T-helper 17 cell (primary cell): Measurements from ENCODE around the gene RCHY1. TPM values are rescaled to one million over a fixed set of nuclear protein-coding genes. Genes with fewer than 3 reads are reported as not detected.
"Not testable (repeated sequence)": the region's sequence is repeated elsewhere in the genome, so short reads cannot be mapped to it uniquely, and the experiment has no call there.

ENCODE experiments used
- ATAC-seq: fragments of 150-1000 bp; cut with Tn5 transposase; 2 replicates; pipeline ENCODE4 v1.10.0; 2021; ENCODE audit warnings: mild to moderate bottlenecking, moderate library complexity
- DNase-seq, 3 donors: peaks; one replicate each; pipeline versions ENCODE4 v3.0.0 to v3.0.0-alpha.2; 2020 to 2021
- H3K9me3 ChIP-seq: one replicate; pipeline ENCODE4 v1.7.0; 2013; ENCODE audit warnings: low read length, mild to moderate bottlenecking; ENCODE audit not compliant: control insufficient read depth, poor library complexity, severe bottlenecking
- H3K27ac Mint-ChIP-seq: one replicate; pipeline ENCODE4 v1.8.0; 2022; ENCODE audit warnings: mild to moderate bottlenecking, moderate library complexity, mixed read lengths
- H3K27me3 Mint-ChIP-seq: one replicate; pipeline ENCODE4 v1.8.0; 2022; ENCODE audit warnings: mixed read lengths
- H3K36me3 Mint-ChIP-seq: one replicate; pipeline ENCODE4 v1.8.0; 2022; ENCODE audit warnings: low read depth, mixed read lengths
- H3K4me1 Mint-ChIP-seq: one replicate; pipeline ENCODE4 v1.8.0; 2022; ENCODE audit warnings: mild to moderate bottlenecking, mixed read lengths
- H3K4me3 Mint-ChIP-seq: one replicate; pipeline ENCODE4 v1.8.0; 2022; ENCODE audit warnings: mild to moderate bottlenecking, moderate library complexity, mixed read lengths
- total RNA-seq, 4 donors: library from RNA in 2 of 4; stranded (reverse) in 2 of 4; gene quantifications; one replicate each; pipeline ENCODE4 v1.2.3 and lab custom pipeline; 2022 to 2026

RCHY1 gene
- total RNA-seq, 2 donors from 2014 or later, result 29.0 to 41.0 TPM

DNA sequence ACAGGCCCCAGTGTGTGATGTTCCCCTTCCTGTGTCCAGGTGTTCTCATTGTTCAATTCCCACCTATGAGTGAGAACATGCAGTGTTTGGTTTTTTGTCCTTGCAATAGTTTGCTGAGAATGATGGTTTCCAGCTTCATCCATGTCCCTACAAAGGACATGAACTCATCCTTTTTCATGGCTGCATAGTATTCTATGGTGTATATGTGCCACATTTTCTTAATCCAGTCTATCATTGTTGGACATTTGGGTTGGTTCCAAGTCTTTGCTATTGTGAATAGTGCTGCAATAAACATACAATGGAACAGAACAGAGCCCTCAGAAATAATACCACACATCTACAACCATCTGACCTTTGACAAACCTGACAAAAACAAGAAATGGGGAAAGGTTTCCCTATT, 19.7 kb upstream of the RCHY1 start:
- not testable (repeated sequence) for ATAC-seq, H3K4me1 Mint-ChIP-seq, H3K4me3 Mint-ChIP-seq, H3K27ac Mint-ChIP-seq, DNase-seq, H3K9me3 ChIP-seq, H3K36me3 Mint-ChIP-seq, H3K27me3 Mint-ChIP-seq

DNA sequence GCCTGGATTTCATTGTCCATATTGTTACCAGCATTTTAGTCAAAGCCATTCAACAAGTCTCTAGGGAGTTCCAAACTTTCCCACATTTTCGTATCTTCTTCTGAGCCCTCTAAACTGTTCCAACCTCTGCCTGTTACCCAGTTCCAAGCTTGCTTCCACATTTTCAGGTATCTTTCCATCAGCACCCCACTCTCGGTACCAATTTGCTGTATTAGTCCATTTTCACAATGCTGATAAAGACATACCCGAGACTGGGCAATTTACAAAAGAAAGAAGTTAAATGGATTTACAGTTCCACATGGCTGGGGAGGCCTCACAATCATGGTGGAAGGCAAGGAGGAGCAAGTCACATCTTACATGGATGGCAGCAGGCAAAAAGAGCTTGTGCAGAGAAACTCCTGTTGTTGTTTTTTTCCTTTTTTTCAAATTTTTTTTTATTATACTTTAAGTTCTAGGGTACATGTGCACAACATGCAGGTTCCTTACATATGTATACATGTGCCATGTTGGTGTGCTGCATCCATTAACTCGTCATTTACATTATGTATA, 19.2 kb upstream of the RCHY1 start:
- not testable (repeated sequence) for H3K36me3 Mint-ChIP-seq, H3K27me3 Mint-ChIP-seq, H3K27ac Mint-ChIP-seq, H3K9me3 ChIP-seq, ATAC-seq, DNase-seq, H3K4me3 Mint-ChIP-seq, H3K4me1 Mint-ChIP-seq

DNA sequence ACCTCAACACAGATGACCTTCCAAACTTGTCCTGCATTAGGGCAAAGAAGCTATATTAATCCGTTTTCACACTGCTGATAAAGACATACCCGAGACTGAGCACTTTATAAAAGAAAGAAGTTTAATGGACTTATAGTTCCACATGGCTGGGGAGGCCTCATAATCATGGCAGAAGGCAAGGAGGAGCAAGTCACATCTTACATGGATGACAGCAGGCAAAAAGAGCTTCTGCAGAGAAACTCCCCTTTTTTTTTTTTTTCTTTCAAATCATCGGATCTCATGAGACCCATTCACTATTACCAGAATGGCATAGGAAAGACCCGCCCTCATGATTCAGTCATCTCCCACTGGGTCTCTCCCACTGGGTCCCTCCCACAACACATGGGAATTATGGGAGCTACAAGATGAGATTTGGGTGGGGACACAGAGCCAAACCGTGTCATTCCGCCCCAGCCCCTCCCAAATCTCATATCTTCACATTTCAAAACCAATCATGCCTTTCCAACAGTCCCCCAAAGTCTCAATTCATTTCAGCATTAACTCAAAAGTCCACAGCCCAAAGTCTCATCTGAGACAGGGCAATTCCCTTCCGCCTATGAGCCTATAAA, 17.4 kb upstream of the RCHY1 start:
- not testable (repeated sequence) for H3K4me3 Mint-ChIP-seq, DNase-seq, ATAC-seq, H3K4me1 Mint-ChIP-seq, H3K36me3 Mint-ChIP-seq, H3K27me3 Mint-ChIP-seq, H3K9me3 ChIP-seq, H3K27ac Mint-ChIP-seq

DNA sequence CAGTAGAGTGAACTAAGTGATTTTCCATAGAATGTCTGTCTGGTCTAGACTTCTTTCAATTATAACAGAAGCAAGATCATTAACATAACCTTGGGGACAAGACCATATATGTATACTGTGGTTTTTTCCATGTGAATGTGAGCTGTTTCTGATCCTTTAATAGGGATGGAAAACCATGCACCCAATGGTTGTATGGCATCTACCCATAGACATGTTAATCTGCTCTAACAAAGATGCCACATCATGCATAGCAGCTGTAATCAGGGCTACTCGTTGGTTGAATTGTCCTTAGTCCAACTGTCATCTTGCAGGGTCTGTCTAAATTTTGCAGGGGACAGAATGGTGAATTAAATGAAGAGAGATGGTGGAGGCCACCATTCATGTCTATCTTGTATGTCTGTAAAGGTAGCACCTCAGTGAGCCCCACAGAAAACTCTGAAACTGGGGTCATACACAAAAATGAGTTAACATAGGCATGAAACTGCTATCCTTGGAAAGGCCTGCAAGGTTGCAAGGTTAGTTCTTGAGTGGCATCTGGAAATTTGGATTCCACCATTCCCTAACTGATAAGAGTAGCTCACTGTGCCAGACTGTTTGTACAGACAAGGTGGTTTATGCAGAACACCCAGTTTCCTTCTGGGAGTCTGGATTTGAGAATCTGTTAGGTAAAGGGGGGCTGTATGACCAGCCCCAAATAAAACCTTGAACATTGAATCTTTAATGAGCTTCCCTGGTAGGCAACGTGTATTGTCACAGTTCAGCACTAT, 16.5 kb upstream of the RCHY1 start:
- DNase-seq, result no peak
- no peaks in the 10 kb centered on the region for H3K27me3 Mint-ChIP-seq
- no peak for ATAC-seq
- H3K9me3 ChIP-seq, result no peaks in the 10 kb centered on the region
- H3K4me1 Mint-ChIP-seq, result peaks cover 4% of the 10 kb centered on the region
- no peak overlapping the region for H3K4me3 Mint-ChIP-seq
- peaks cover 13% of the 10 kb centered on the region for H3K36me3 Mint-ChIP-seq
- no peak overlapping the region for H3K27ac Mint-ChIP-seq

DNA sequence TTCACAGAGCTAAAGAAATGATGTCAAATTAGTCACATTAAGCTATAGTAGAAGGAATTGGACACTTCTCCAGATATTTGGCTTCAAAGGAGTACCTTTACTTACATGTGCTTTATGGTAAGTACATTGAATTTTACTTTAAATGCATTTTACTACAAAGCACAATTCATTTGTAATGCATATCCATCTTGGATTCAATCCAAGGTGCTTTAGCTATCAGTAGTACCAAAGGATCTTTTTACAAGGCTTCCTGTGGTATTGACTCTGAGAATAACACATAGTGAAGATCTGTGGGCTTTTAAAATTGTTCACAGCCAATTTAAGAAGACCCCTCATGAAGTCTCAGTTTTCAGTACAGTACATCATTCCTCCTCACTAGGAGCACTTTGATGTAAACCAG, 13.3 kb upstream of the RCHY1 start:
- H3K36me3 Mint-ChIP-seq, result peaks cover 23% of the 10 kb centered on the region
- no peak for ATAC-seq
- H3K9me3 ChIP-seq, result no peaks in the 10 kb centered on the region
- no peak for DNase-seq
- no peak overlapping the region for H3K27ac Mint-ChIP-seq
- peaks cover 12% of the 10 kb centered on the region for H3K4me1 Mint-ChIP-seq
- H3K4me3 Mint-ChIP-seq, result no peak overlapping the region
- no peaks in the 10 kb centered on the region for H3K27me3 Mint-ChIP-seq

DNA sequence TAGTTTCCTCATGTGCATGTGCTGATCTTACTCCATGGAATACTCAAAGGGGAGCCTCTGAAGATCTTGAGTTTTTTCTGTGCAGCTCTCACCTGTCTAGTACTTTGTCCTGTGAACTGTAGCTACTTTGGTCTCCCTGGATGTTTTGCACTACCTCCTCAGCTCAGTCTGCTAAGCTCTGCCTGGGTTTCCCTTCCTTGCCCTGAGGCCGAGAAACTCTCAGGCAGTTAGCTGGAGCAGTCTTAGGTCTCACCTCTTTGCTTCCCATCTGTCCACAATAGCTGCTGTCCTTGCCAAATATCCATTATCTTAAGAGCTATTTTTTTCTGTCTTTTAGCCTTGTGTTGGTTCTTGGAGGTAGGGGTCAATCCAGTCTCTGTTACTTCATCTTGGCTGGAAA, 11.7 kb upstream of the RCHY1 start:
- ATAC-seq (no peak), DNase-seq (no peak)
- no peaks in the 10 kb centered on the region for H3K27me3 Mint-ChIP-seq
- no peak overlapping the region for H3K27ac Mint-ChIP-seq
- peaks cover 21% of the 10 kb centered on the region for H3K36me3 Mint-ChIP-seq
- no peaks in the 10 kb centered on the region for H3K9me3 ChIP-seq
- H3K4me1 Mint-ChIP-seq, result peaks cover 14% of the 10 kb centered on the region
- no peak overlapping the region for H3K4me3 Mint-ChIP-seq

DNA sequence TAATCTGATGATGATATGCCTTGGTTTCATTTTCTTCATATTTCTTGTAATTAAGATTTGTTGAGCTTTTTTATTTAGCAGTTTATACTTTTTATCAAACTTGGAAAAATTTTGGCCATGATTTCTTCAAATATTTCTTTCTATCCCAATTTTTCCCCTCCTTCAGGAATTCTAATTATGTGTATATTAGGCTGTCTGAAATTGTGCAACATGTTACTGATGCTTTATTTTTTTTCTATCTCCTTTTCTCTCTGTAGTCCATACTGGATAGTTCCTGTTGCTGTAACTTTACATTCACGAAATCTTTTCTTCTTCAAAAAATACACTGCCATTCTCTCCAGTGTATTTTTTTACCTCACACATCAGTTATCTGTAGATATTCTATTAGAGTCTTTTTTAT, 10.9 kb upstream of the RCHY1 start:
- peaks cover 21% of the 10 kb centered on the region for H3K4me1 Mint-ChIP-seq
- no peak for ATAC-seq

DNA sequence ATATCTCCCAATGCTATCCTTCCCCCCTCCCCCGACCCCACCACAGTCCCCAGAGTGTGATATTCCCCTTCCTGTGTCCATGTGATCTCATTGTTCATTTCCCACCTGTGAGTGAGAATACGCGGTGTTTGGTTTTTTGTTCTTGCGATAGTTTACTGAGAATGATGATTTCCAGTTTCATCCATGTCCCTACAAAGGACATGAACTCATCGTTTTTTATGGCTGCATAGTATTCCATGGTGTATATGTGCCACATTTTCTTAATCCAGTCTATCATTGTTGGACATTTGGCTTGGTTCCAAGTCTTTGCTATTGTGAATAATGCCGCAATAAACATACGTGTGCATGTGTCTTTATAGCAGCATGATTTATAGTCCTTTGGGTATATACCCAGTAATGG, 5.2 kb upstream of the RCHY1 start:
- not testable (repeated sequence) for H3K9me3 ChIP-seq, DNase-seq, ATAC-seq, H3K27ac Mint-ChIP-seq, H3K4me3 Mint-ChIP-seq, H3K27me3 Mint-ChIP-seq
- Mint-ChIP-seq H3K36me3 (peaks cover 15% of the 10 kb centered on the region), H3K4me1 (peaks cover 35% of the 10 kb centered on the region)

More for the DNA sequence above, 10.9 kb upstream of the RCHY1 start:
- H3K4me3 Mint-ChIP-seq, result no peak overlapping the region
- no peak overlapping the region for H3K27ac Mint-ChIP-seq
- no peaks in the 10 kb centered on the region for H3K27me3 Mint-ChIP-seq
- no peak for DNase-seq
- peaks cover 23% of the 10 kb centered on the region for H3K36me3 Mint-ChIP-seq
- H3K9me3 ChIP-seq, result no peaks in the 10 kb centered on the region

DNA sequence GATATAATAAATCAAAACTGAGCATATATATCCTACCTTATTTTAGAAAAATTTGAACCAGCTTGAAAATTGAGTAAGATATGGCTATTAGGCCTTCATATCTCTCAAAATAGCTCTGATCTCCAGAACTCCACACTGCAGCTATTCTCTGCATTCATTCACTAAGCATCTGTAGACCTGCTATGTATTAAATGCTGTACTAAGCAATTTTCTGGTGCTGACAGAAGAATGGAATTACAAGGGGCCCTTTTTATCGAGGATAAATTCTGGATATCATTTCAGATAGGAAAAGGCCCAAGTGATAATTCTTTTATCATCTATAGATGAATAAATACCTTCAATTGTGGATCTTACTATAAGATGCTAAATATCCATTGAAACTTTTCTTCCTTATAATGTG, 1.9 kb upstream of the RCHY1 start:
- Mint-ChIP-seq H3K4me3 (no peak overlapping the region), H3K27me3 (no peaks in the 10 kb centered on the region), H3K36me3 (peaks cover 7% of the 10 kb centered on the region), H3K27ac (no peak overlapping the region), H3K4me1 (peaks cover 32% of the 10 kb centered on the region)
- ATAC-seq, result no peak
- no peaks in the 10 kb centered on the region for H3K9me3 ChIP-seq
- no peak for DNase-seq

DNA sequence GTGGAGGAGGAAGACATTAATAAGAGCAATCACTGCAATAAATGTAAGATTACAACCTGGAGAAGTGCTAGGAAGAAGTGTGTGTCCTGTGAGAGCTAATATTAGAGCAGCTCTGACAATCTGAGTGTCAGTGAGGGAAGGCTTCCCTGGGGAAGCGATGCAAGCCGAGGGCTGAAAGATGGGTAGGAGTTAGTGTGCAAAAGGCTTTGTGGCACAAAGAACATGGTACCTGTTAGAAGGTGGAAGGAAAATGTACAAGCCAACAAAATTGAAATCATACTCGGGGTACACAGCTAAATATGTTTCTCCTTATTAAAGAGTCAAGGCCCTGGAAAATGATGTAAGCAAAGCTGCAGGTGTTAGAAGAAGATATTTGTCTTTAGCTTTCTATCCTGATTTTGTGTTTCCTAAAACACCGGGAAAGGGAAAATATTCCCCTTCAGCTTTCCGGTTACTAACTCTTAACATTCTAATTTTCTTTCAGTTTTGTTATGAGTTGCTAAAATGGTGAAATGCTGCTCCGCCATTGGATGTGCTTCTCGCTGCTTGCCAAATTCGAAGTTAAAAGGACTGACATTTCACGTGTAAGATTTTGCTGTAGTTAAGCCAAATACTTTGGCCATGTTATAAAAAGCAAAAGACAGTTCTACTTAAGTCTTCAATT, 878 bp upstream of the RCHY1 start:
- Mint-ChIP-seq H3K4me3 (no peak overlapping the region), H3K27ac (no peak overlapping the region), H3K36me3 (peaks cover 3% of the 10 kb centered on the region), H3K4me1 (peaks cover 33% of the 10 kb centered on the region), H3K27me3 (no peaks in the 10 kb centered on the region)
- H3K9me3 ChIP-seq, result no peaks in the 10 kb centered on the region
- DNase-seq, result no peak
- no peak for ATAC-seq

DNA sequence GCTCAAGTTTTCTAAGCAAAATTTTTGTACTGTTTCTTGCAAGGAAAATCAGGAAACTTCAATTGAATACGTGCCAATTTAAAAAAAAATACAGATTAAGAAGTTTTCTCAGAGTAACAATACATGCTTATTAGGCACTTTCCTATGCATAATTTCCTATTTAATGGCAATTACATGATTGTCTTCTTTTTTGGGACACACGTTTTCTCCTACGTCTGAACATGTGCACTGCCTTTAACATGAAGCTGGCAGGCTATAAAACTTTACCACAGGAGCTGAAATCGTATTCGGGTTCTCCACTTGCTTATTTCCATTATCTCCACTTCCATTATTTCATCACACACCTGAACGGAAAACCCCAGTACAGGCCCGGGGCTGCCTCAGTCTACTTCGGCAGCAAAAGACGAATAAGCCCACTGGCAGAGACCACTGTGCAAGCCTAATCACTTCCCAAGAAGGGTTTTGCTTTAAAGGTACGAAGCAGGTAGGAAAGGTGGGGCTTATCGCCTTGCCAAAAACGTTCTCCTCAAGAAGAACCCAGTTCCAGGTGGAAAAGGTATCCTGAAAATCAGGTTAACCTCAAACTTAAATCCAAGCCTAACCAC, 575 bp downstream of the RCHY1 start:
- no peak overlapping the region for H3K4me3 Mint-ChIP-seq
- no peaks in the 10 kb centered on the region for H3K9me3 ChIP-seq
- DNase-seq (peak in 1 of 3 donors; percentile 8), ATAC-seq (no peak)
- H3K4me1 Mint-ChIP-seq, result peaks cover 38% of the 10 kb centered on the region
- H3K27ac Mint-ChIP-seq, result no peak overlapping the region
- H3K27me3 Mint-ChIP-seq, result no peaks in the 10 kb centered on the region
- H3K36me3 Mint-ChIP-seq, result peaks cover 5% of the 10 kb centered on the region

DNA sequence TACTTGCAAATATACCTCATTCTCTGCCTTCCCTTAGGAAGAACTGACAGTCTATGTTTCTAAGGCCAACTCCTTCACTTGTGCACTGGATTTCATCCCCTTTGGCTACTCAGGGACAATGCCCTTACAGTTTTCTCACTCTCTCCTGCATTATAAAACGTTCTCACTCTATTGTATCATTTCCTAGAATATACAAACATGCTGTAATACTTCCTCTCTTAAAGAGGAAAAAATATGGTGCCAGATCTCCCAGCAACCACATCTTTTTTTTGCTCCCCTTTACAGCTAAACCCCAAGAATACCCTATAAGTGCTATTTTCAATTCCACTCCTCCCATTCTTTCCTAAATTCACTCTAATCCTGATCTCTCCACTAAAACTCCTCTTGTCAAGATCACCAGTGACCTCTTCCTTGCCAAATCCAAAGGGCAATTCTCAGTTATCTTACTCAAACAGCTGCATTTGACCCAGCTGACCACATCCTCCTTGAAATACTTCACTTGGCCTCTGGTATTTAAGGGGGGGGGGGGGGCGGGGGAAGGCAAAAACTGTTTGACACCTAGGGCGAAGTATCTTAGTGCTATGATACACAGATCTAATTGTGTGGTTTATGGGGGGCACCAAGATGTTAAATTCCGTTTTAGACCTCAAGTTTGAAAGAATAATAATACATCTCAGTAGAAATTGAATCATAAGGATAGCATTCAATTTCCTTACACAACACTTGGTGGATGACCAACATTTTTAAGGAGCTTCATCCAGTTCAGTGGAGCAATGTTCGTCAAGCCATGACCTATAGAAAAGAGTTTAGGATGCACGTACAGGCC, 1.6 kb downstream of the RCHY1 start:
- Mint-ChIP-seq H3K4me1 (peaks cover 38% of the 10 kb centered on the region), H3K36me3 (peaks cover 5% of the 10 kb centered on the region), H3K27ac (no peak overlapping the region), H3K4me3 (no peak overlapping the region), H3K27me3 (no peaks in the 10 kb centered on the region)
- no peak for DNase-seq
- ATAC-seq, result no peak
- H3K9me3 ChIP-seq, result no peaks in the 10 kb centered on the region
